CD4-positive, alpha-beta T cell (primary cell): ENCODE data around the gene PIGZ. TPM values are rescaled to one million over a fixed set of nuclear protein-coding genes. Genes with fewer than 3 reads are reported as not detected.
A peak's percentile ranks its signal among the peaks of the same experiment; 100 is the strongest.

Source experiments
- ATAC-seq: fragments of 200-7000 bp; cut with Tn5 transposase; one replicate; pipeline ENCODE4 v1.10.0; 2022; ENCODE audit warnings: mild to moderate bottlenecking; ENCODE audit not compliant: poor library complexity
- CTCF ChIA-PET: fragments of 350-600 bp; sonication (Branson Sonifier 250); formaldehyde crosslinking; loops from one replicate; lab custom pipeline; 2021; ENCODE audit warnings: antibody characterized with exemption, inconsistent platforms; lab: Charles Lee
- POLR2A ChIA-PET: fragments of 350-600 bp; sonication (Branson Sonifier 250); formaldehyde crosslinking; loops from one replicate; lab custom pipeline; 2021; ENCODE audit warnings: antibody characterized with exemption, inconsistent platforms; lab: Charles Lee
- DNase-seq, 14 experiments: peaks; one replicate each; pipeline ENCODE4 v3.0.0-alpha.2; 2013 to 2020; ENCODE audit warnings: mixed read lengths in 2 of 14
- H3K27ac ChIP-seq, 2 donors: one replicate each; pipeline versions ENCODE4 v1.5.1 to v1.7.0; 2013; ENCODE audit warnings: low read length in 2 of 2, low read depth in 1 of 2, mild to moderate bottlenecking in 1 of 2
- H3K27me3 ChIP-seq, 2 experiments: 1 replicate in 1 of 2; 2 replicates in 1 of 2; pipeline versions ENCODE4 v1.6.1 to v1.7.0; 2013; ENCODE audit warnings: low read length in 2 of 2, control low read depth in 1 of 2, mild to moderate bottlenecking in 1 of 2, moderate library complexity in 1 of 2; ENCODE audit not compliant: insufficient read depth in 2 of 2, control insufficient read depth in 1 of 2
- H3K36me3 ChIP-seq: one replicate; pipeline ENCODE4 v1.6.1; 2013; ENCODE audit warnings: low read length, control low read depth; ENCODE audit not compliant: insufficient read depth
- H3K4me1 ChIP-seq: one replicate; pipeline ENCODE4 v1.6.1; 2013; ENCODE audit warnings: low read length, control low read depth; ENCODE audit not compliant: insufficient read depth
- H3K4me3 ChIP-seq: one replicate; pipeline ENCODE4 v1.5.1; 2013; ENCODE audit warnings: mild to moderate bottlenecking, low read length, moderate library complexity
- H3K9me3 ChIP-seq, 2 experiments: 1 replicate in 1 of 2; 2 replicates in 1 of 2; pipeline versions ENCODE4 v1.6.1 to v1.7.0; 2013; ENCODE audit warnings: low read length in 2 of 2, mild to moderate bottlenecking in 2 of 2, control low read depth in 1 of 2, moderate library complexity in 1 of 2; ENCODE audit not compliant: control insufficient read depth in 1 of 2, insufficient read depth in 1 of 2
- H3K27ac Mint-ChIP-seq: one replicate; pipeline ENCODE4 v1.8.0; 2020; ENCODE audit warnings: mixed read lengths
- H3K27me3 Mint-ChIP-seq: one replicate; pipeline ENCODE4 v1.8.0; 2021; ENCODE audit warnings: mixed read lengths
- H3K36me3 Mint-ChIP-seq: one replicate; pipeline ENCODE4 v1.8.0; 2021; ENCODE audit warnings: low read depth, mixed read lengths
- H3K4me1 Mint-ChIP-seq: one replicate; pipeline ENCODE4 v1.8.0; 2021; ENCODE audit warnings: low read depth, mixed read lengths
- H3K4me3 Mint-ChIP-seq: one replicate; pipeline ENCODE4 v1.8.0; 2020; ENCODE audit warnings: mild to moderate bottlenecking, mixed read lengths
- H3K9me3 Mint-ChIP-seq: one replicate; pipeline ENCODE4 v1.8.0; 2020; ENCODE audit warnings: mixed read lengths
- CTCF ChIP-seq: fragments of 200-600 bp; IDR thresholded peaks from one replicate; pipeline ENCODE4 v1.8.0; 2022; ENCODE audit warnings: antibody characterized with exemption, mild to moderate bottlenecking
- intact Hi-C, 2 experiments: fragments of 100-400 bp; cut with DNase I in 1 of 2; cut with micrococcal nuclease in 1 of 2; formaldehyde crosslinking; loops; one replicate each; pipeline versions ENCODE4 v1.15.1 to v1.9.0; 2023 to 2025; cut with DNase I, micrococcal nuclease
- total RNA-seq, 174 experiments: library from RNA in 2 of 174; stranded (reverse) in 2 of 174; gene quantifications; one replicate each; pipeline ENCODE4 v1.2.3 and lab custom pipeline; 2021 to 2026

The PIGZ gene
- total RNA-seq, 2 experiments from 2014 or later, result 0.33 to 0.61 TPM

- Mint-ChIP-seq H3K4me3 (peak overlapping the region; percentile 34), H3K9me3 (no peaks in the 10 kb centered on the region), H3K36me3 (no peaks in the 10 kb centered on the region), H3K27me3 (no peaks in the 10 kb centered on the region), H3K4me1 (peaks cover 4% of the 10 kb centered on the region), H3K27ac (no peak overlapping the region)
- H3K4me1 ChIP-seq, result peaks cover 13% of the 10 kb centered on the region
- no peaks in the 10 kb centered on the region for H3K27me3 ChIP-seq
- DNase-seq (no peak), ATAC-seq (no peak)
- no peak for TF ChIP-seq CTCF
- intact Hi-C loops, result no loop called here
- POLR2A ChIA-PET, result no interaction called here
- no peaks in the 10 kb centered on the region for H3K36me3 ChIP-seq
- no peak overlapping the region for H3K27ac ChIP-seq
- H3K9me3 ChIP-seq, result no peaks in the 10 kb centered on the region
- CTCF ChIA-PET, result interaction anchor here (1.1 to 1.7 kb wide), 2 partner anchors 29 to 57 kb away, joined by 3 to 4 read pairs; partner anchors contain the start of gene NCBP2
- H3K4me3 ChIP-seq, result no peak overlapping the region
Measured at GRCh38 chr3:196998966-196999760, 30.5 kb upstream of the PIGZ start.

- intact Hi-C loops, result no loop called here
- Histone ChIP-seq H3K4me1 (peaks cover 3% of the 10 kb centered on the region), H3K9me3 (no peaks in the 10 kb centered on the region), H3K4me3 (no peak overlapping the region), H3K27ac (no peak overlapping the region), H3K27me3 (no peaks in the 10 kb centered on the region), H3K36me3 (no peaks in the 10 kb centered on the region)
- Mint-ChIP-seq H3K36me3 (no peaks in the 10 kb centered on the region), H3K27me3 (no peaks in the 10 kb centered on the region), H3K4me3 (no peak overlapping the region), H3K9me3 (no peaks in the 10 kb centered on the region), H3K27ac (no peak overlapping the region), H3K4me1 (no peaks in the 10 kb centered on the region)
- no peak for DNase-seq
- POLR2A ChIA-PET, result no interaction called here
- CTCF ChIA-PET, result no interaction called here
- no peak for TF ChIP-seq CTCF
- no peak for ATAC-seq
Measured at GRCh38 chr3:196997311-196997710, 28.7 kb upstream of the PIGZ start.

- no peaks in the 10 kb centered on the region for H3K4me1 Mint-ChIP-seq
- H3K4me1 ChIP-seq, result no peaks in the 10 kb centered on the region
- DNase-seq, result no peak
- H3K27me3 ChIP-seq, result no peaks in the 10 kb centered on the region
- no peak overlapping the region for H3K27ac ChIP-seq
- H3K4me3 ChIP-seq, result no peak overlapping the region
- no peaks in the 10 kb centered on the region for H3K9me3 ChIP-seq
- no peaks in the 10 kb centered on the region for H3K27me3 Mint-ChIP-seq
- intact Hi-C loops, result no loop called here
- CTCF ChIA-PET, result no interaction called here
- no peaks in the 10 kb centered on the region for H3K36me3 Mint-ChIP-seq
- no peaks in the 10 kb centered on the region for H3K9me3 Mint-ChIP-seq
- no peak for TF ChIP-seq CTCF
- no peaks in the 10 kb centered on the region for H3K36me3 ChIP-seq
- no peak overlapping the region for H3K27ac Mint-ChIP-seq
- H3K4me3 Mint-ChIP-seq, result no peak overlapping the region
- ATAC-seq, result no peak
- POLR2A ChIA-PET, result no interaction called here
Measured at GRCh38 chr3:196996454-196997265, 28.0 kb upstream of the PIGZ start.
